DND-41 (cell line): ENCODE data around the gene NRGN.

Experiments
- ATAC-seq: fragments of 200-7000 bp; cut with Tn5 transposase; 3 replicates; pipeline ENCODE4 v1.9.1; 2021; ENCODE audit warnings: low read depth; ENCODE audit not compliant: insufficient read depth
- DNase-seq: peaks from one replicate; pipeline ENCODE4 v3.0.0-alpha.2; 2020
- H2AFZ ChIP-seq: 2 replicates; pipeline ENCODE4 v1.6.0; 2012; ENCODE audit warnings: low read depth, low read length
- H3K27ac ChIP-seq: 2 replicates; pipeline ENCODE4 v1.5.1; 2012; ENCODE audit warnings: low read length, inconsistent platforms
- H3K27me3 ChIP-seq: fragments of 200-600 bp; sonication (generic); 2 replicates; pipeline ENCODE4 v1.6.0; 2012; ENCODE audit warnings: low read length, mild to moderate bottlenecking, inconsistent platforms; ENCODE audit not compliant: insufficient read depth, poor library complexity
- H3K36me3 ChIP-seq: 2 replicates; pipeline ENCODE4 v1.5.1; 2012; ENCODE audit warnings: low read length, inconsistent platforms; ENCODE audit not compliant: insufficient read depth
- H3K4me1 ChIP-seq: 2 replicates; pipeline ENCODE4 v1.5.1; 2012; ENCODE audit warnings: mild to moderate bottlenecking, low read length; ENCODE audit not compliant: insufficient read depth
- H3K4me2 ChIP-seq: 2 replicates; pipeline ENCODE4 v1.6.0; 2012; ENCODE audit warnings: mild to moderate bottlenecking, moderate library complexity, low read length, inconsistent platforms; ENCODE audit not compliant: insufficient read depth
- H3K4me3 ChIP-seq, 2 experiments: fragments of 200-600 bp in 1 of 2; shearing (Covaris generic) in 1 of 2; 2 replicates each; pipeline ENCODE4 v1.5.1; 2012 to 2016; ENCODE audit warnings: inconsistent platforms in 2 of 2, low read length in 2 of 2, mild to moderate bottlenecking in 2 of 2, low read depth in 1 of 2, moderate library complexity in 1 of 2
- H3K79me2 ChIP-seq: 2 replicates; pipeline ENCODE4 v1.6.0; 2012; ENCODE audit warnings: low read length, inconsistent platforms; ENCODE audit not compliant: insufficient read depth
- H3K9ac ChIP-seq: 2 replicates; pipeline ENCODE4 v1.6.0; 2012; ENCODE audit warnings: low read depth, mild to moderate bottlenecking, inconsistent platforms, low read length, moderate library complexity
- H3K9me3 ChIP-seq: 2 replicates; pipeline ENCODE4 v1.5.1; 2012; ENCODE audit warnings: low read length, moderate library complexity, mild to moderate bottlenecking, inconsistent platforms; ENCODE audit not compliant: insufficient read depth, severe bottlenecking
- H4K20me1 ChIP-seq: 2 replicates; pipeline ENCODE4 v1.6.0; 2012; ENCODE audit warnings: low read length; ENCODE audit not compliant: insufficient read depth
- EZH2 ChIP-seq: IDR thresholded peaks from 3 replicates; pipeline ENCODE4 v1.6.1; 2012; ENCODE audit warnings: borderline replicate concordance, low read depth, mild to moderate bottlenecking, moderate library complexity, low read length, inconsistent platforms; ENCODE audit not compliant: severe bottlenecking
- TF ChIP-seq, protein P1 (sequence below): IDR thresholded peaks from 2 replicates; pipeline ENCODE4 v1.5.1; 2012; ENCODE audit warnings: borderline replicate concordance, low read length, moderate library complexity, mild to moderate bottlenecking; ENCODE audit not compliant: poor library complexity, severe bottlenecking; ENCODE audit errors: extremely low read depth

The NRGN gene

GRCh38 chr11:124719534-124719933 is 20.2 kb upstream of the NRGN start:
- TF ChIP-seq, protein P1, sequence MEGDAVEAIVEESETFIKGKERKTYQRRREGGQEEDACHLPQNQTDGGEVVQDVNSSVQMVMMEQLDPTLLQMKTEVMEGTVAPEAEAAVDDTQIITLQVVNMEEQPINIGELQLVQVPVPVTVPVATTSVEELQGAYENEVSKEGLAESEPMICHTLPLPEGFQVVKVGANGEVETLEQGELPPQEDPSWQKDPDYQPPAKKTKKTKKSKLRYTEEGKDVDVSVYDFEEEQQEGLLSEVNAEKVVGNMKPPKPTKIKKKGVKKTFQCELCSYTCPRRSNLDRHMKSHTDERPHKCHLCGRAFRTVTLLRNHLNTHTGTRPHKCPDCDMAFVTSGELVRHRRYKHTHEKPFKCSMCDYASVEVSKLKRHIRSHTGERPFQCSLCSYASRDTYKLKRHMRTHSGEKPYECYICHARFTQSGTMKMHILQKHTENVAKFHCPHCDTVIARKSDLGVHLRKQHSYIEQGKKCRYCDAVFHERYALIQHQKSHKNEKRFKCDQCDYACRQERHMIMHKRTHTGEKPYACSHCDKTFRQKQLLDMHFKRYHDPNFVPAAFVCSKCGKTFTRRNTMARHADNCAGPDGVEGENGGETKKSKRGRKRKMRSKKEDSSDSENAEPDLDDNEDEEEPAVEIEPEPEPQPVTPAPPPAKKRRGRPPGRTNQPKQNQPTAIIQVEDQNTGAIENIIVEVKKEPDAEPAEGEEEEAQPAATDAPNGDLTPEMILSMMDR: no peak
- no peak for TF ChIP-seq EZH2

DNA sequence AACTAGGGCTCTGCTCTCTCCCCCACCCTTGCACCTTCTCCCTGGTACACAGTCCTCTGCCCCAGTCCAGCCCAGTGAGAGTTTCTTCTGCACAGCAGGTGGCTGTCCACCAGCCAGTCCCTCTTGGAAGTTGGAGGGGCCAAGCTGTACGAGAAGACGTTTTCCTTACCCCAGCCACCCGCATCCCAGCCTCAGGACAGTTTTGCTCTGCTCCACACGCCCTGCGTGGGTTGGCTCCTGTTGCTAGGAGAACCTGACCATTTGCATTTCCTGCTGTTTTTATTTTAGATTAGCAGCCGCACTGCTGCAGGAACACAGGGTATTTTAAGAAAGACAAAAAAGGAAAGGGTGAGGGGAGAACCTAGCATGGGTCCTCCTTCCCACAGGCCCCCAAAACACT is 17.6 kb upstream of the NRGN start:
- DNase-seq (no peak), ATAC-seq (no peak)
- Histone ChIP-seq H2AFZ (no peak overlapping the region), H3K4me2 (no peak overlapping the region), H3K4me1 (peaks cover 9% of the 10 kb centered on the region; the same call in 1 of the 2 replicates), H3K27me3 (peaks cover 90% of the 10 kb centered on the region), H3K9me3 (no peaks in the 10 kb centered on the region), H3K9ac (no peak overlapping the region), H3K79me2 (no peaks in the 10 kb centered on the region), H4K20me1 (peaks cover 30% of the 10 kb centered on the region), H3K27ac (no peak overlapping the region), H3K36me3 (no peaks in the 10 kb centered on the region), H3K4me3 (no peak overlapping the region)
- TF ChIP-seq, protein P1: no peak
- no peak for TF ChIP-seq EZH2

More at GRCh38 chr11:124719534-124719933, 20.2 kb upstream of the NRGN start:
- Histone ChIP-seq H4K20me1 (peaks cover 31% of the 10 kb centered on the region), H3K9ac (no peak overlapping the region), H3K36me3 (no peaks in the 10 kb centered on the region), H3K27ac (no peak overlapping the region), H3K4me1 (peaks cover 9% of the 10 kb centered on the region; the same call in 1 of the 2 replicates), H2AFZ (no peak overlapping the region), H3K4me3 (no peak overlapping the region), H3K27me3 (peaks cover 80% of the 10 kb centered on the region), H3K4me2 (no peak overlapping the region), H3K79me2 (no peaks in the 10 kb centered on the region), H3K9me3 (no peaks in the 10 kb centered on the region)
- ATAC-seq: no peak
- DNase-seq: no peak

GRCh38 chr11:124724979-124725718 is 14.6 kb upstream of the NRGN start:
- Histone ChIP-seq H3K9ac (no peak overlapping the region), H3K36me3 (no peaks in the 10 kb centered on the region), H3K4me2 (no peak overlapping the region), H3K27ac (no peak overlapping the region), H3K4me1 (no peaks in the 10 kb centered on the region), H3K79me2 (no peaks in the 10 kb centered on the region), H2AFZ (no peak overlapping the region), H3K9me3 (no peaks in the 10 kb centered on the region), H3K4me3 (no peak overlapping the region), H4K20me1 (peaks cover 15% of the 10 kb centered on the region; the same call in 1 of the 2 replicates), H3K27me3 (peaks cover 72% of the 10 kb centered on the region)
- DNase-seq (no peak), ATAC-seq (peak; percentile 33; the same call in 1 of the 3 replicates)
- TF ChIP-seq EZH2: no peak
- TF ChIP-seq, protein P1: no peak

DNA sequence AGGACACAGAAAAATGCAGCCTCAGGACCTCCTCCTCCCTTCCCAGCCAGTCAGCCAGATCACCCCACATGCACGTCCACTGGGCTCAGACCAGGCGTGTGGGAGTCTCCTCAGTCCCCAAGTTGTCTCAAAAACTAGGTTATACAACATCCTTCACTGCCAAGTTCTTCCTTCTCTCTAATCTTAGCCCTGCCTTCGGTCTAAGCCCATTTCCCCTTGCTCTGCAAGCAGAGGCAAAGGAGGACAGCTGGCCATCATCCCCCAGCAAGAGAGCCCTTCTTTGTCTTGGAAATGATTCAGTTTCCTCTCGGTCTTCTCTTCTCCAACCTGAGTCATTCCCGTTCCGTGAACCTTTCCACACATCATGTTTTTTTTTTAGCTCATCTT is 14.0 kb upstream of the NRGN start:
- no peak overlapping the region for H2AFZ ChIP-seq
- H3K9me3 ChIP-seq: no peaks in the 10 kb centered on the region
- no peak overlapping the region for H3K4me2 ChIP-seq
- no peaks in the 10 kb centered on the region for H3K79me2 ChIP-seq
- H3K9ac ChIP-seq: no peak overlapping the region
- H3K4me1 ChIP-seq: no peaks in the 10 kb centered on the region
- DNase-seq: no peak
- H3K4me3 ChIP-seq: no peak overlapping the region
- no peak overlapping the region for H3K27ac ChIP-seq
- peaks cover 66% of the 10 kb centered on the region for H3K27me3 ChIP-seq
- H4K20me1 ChIP-seq: peaks cover 17% of the 10 kb centered on the region; the same call in 1 of the 2 replicates
- no peaks in the 10 kb centered on the region for H3K36me3 ChIP-seq
- ATAC-seq: no peak
- TF ChIP-seq, protein P1: no peak
- no peak for TF ChIP-seq EZH2
